Measurements from ENCODE around the gene PLEKHA1.

DNA sequence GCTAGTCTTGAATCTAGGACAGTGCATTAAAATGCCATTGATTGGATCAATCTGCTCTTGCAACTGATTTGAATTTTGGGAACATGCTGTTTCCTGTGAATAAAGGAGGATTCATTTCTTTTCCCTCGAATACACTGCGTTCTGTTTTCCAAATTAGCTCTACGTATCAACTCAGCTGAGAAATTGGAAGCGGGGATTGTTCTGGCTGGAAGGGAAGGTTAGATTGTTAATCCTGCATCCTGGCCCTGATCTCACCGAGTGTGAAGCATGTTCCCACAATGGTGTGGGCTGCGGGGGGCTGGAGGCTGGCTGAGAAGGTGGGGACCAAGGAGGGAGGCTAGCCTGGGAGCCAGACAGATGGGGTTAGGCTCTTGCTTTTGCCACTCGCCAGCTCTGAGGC, 104.5 kb downstream of the PLEKHA1 start:
- TF ChIP-seq, protein P1, sequence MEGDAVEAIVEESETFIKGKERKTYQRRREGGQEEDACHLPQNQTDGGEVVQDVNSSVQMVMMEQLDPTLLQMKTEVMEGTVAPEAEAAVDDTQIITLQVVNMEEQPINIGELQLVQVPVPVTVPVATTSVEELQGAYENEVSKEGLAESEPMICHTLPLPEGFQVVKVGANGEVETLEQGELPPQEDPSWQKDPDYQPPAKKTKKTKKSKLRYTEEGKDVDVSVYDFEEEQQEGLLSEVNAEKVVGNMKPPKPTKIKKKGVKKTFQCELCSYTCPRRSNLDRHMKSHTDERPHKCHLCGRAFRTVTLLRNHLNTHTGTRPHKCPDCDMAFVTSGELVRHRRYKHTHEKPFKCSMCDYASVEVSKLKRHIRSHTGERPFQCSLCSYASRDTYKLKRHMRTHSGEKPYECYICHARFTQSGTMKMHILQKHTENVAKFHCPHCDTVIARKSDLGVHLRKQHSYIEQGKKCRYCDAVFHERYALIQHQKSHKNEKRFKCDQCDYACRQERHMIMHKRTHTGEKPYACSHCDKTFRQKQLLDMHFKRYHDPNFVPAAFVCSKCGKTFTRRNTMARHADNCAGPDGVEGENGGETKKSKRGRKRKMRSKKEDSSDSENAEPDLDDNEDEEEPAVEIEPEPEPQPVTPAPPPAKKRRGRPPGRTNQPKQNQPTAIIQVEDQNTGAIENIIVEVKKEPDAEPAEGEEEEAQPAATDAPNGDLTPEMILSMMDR (IDR thresholded peaks at IDR 0.05; ENCODE audit: insufficient read depth, low read length): no peak
- TF ChIP-seq REST (IDR thresholded peaks at IDR 0.05; ENCODE audit: insufficient replicate concordance, low read depth): no peak
- no peak for TF ChIP-seq POLR2AphosphoS5 (IDR thresholded peaks at IDR 0.05; ENCODE audit: low read depth)

Measured in HL-60 (cell line).